ENCODE measurements around the gene PLEKHD1.

GRCh38 chr14:69542311-69542710 lies 57.8 kb downstream of the PLEKHD1 start:
- no peak for TF ChIP-seq EZH2 (IDR thresholded peaks at IDR 0.05)
- no peak for TF ChIP-seq CTCF (IDR thresholded peaks at IDR 0.05)
- no peak for TF ChIP-seq EZH2phosphoT487 (IDR thresholded peaks at IDR 0.05)

Measured in neural progenitor cell (in vitro differentiated cells).